Stimulated activated CD8-positive, alpha-beta memory T cell treated with anti-CD3 and anti-CD28 coated beads, Interleukin-4, amount 100 ng/mL, for 48 hours (primary cell): ENCODE measurements around the gene CFAP126.
"Not testable (repeated sequence)": the region's sequence is repeated elsewhere in the genome, so short reads cannot be mapped to it uniquely, and the experiment has no call there.

Source experiments
- DNase-seq: peaks from one replicate; pipeline ENCODE4 v3.0.0-alpha.2; 2020

CFAP126 gene, protein sequence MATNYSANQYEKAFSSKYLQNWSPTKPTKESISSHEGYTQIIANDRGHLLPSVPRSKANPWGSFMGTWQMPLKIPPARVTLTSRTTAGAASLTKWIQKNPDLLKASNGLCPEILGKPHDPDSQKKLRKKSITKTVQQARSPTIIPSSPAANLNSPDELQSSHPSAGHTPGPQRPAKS

DNA sequence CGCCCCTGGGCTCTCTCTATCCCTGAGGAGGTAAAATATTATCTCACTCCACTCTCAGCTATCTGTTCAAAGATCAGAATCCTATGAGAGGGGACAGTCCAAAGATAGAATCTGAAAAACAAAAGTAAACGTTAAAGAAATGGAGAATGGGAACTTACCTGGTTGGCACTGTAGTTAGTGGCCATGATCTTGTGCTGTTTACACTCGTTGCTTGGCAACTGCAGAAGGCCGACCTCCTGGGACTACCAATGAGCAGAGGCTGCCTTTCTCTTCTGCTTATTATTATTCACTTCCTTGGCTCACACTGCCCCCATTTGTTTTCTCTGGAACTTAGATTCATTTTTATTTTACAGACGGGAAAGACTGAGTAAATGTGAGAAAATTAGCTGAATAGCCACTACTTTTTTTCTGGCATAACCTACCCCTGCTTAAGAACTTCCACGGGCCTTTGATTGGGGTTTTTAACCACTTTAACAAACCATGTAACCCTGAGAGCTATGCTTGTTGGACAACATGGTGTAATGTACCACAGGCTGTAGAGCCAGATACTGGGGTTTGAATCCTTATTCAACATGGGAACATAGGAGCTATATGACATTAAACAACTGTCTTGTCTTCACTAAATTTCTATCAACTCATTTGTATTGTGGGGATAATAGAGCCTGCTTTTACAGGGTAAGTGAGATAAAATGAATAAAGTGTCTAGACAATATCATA lies at the start of gene CFAP126:
TSS of gene CFAP126 (minus strand) at position 193 of the 717 bp plus-strand sequence. CDS start at position 185, 8 bp downstream.
- DNase-seq: no peak

DNA sequence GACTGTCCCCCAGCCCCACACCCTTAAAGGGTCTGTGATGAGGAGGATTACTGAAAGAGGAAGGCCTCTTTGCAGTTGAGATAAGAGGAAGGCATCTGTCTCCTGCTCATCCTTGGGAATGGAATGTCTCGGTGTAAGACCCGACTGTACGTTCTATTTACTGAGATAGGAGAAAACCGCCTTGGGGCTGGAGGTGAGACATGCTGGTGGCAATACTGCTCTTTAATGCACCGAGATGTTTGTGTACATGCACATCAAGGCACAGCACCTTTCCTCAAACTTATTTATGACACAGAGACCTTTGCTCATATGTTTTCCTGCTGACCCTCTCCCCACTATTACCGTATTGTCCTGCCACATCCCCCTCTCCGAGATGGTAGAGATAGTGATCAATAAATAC lies 45.4 kb upstream of the CFAP126 start:
- DNase-seq: not testable (repeated sequence)

DNA sequence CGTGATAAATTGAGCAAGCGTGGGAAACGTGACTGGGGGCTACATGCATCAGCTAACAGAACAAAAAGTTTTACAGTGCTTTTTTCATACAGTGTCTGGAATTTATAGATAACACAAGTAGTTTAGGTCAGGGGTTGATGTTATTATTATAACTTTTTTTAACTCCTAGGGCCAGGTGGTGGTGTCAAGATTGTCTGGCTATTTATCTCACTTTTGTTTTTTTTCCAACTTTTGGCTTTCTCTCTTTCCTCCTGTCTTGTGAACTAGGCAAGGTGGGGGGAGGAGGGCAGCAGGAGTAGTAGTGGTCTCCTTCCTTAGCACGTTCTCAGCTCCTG lies 42.9 kb upstream of the CFAP126 start:
- not testable (repeated sequence) for DNase-seq

DNA sequence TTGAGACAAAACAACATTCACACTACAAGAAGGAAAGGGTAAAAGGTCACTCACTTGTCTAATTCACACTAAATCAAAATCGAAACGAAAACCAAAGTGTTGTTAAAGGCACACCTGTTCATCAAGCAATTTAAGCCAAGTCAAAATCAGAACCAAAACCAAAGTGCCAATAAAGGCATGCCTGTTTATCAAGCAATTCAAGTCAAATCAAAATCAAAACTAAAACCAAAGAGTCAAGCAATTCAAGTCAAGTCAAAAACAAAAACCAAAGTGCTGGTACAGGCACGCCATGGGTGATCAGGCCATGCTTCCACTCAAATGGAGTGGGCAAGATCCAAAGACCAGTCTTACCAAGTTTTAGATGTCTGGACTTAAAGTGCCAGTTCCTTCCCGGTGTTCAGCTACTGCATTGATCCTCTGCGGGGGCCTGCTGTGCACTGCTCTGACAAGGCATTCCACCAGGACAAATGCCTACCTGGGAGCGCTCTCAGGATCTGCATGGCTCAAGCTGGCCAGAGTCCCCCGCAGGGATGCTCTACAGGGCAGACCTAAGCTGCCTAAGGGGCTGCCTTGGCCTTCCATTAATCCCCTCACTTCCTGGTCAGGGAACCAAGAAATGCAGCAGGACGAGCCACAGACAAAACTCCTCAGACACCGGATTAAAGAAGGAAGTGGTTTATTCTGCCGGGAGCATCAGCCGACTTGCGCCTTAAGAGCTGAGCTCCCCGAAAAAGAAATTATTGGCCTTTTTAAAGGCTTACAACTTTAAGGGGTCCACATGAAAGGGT lies 42.4 kb upstream of the CFAP126 start:
- not testable (repeated sequence) for DNase-seq

DNA sequence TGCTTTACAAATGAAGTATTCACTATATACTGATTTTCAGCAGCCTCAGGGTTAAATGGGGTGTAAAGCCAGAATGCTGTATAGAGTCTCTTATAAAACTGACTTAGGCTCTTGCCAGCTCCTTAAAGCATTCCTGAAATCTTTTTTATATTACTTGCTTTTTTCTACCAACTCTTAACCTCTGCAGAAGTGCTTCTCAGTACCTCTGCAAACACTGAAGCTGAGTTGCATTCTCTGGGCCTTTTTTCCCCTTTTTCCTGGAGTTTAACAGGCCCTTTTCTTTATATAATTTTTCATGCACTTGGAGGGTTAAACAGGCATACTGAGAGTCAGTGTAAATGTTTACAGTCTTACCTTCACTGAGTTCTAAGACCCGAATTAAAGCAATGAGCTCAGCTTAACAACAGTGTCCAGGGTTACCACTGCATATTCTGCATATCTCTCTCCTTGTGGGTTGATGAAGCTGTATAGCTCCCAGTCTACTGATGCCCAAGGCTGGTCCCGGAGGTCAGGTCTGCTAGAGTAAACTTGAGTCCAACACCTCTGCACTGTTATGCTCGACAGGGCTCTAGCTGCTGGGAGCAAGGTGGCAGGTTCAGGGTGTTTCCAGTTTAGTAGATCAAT lies 40.9 kb upstream of the CFAP126 start:
- no peak for DNase-seq

DNA sequence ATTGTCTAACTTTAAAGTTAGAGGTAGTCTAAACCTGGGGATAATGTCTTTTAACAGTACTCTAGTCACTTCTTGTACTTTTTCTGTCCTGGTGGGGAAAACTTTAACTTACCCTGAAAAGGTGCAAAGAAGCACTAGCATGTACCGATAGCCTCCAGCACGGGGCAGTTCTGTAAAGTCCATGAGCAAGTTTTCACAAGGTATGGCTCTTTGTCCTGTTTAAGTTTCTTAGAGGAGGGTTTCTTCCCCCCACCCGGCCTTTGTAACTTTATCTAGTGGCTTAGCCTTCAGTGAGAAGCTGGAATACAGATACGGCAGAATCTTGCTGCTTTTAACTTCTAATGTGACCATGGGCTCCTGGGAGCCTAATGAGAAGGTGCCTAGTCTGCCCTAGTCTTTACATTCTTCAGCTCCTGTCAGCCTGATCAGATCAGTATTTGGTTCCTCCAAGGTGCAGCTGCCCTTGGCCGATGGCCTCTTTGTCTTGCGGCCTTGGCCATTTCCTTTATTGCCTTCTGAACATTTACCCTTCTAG lies 39.8 kb upstream of the CFAP126 start:
- no peak for DNase-seq

DNA sequence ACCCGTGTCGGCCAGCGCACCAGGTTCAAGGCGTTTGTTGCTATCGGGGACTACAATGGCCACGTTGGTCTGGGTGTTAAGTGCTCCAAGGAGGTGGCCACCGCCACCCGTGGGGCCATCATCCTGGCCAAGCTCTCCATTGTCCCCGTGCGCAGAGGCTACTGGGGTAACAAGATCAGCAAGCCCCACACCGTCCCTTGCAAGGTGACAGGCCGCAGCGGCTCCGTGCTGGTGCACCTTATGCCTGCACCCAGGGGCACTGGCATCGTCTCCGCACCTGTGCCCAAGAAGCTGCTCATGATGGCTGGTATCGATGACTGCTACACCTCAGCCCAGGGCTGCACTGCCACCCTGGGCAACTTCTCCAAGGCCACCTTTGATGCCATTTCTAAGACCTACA lies 38.9 kb upstream of the CFAP126 start:
- not testable (repeated sequence) for DNase-seq

DNA sequence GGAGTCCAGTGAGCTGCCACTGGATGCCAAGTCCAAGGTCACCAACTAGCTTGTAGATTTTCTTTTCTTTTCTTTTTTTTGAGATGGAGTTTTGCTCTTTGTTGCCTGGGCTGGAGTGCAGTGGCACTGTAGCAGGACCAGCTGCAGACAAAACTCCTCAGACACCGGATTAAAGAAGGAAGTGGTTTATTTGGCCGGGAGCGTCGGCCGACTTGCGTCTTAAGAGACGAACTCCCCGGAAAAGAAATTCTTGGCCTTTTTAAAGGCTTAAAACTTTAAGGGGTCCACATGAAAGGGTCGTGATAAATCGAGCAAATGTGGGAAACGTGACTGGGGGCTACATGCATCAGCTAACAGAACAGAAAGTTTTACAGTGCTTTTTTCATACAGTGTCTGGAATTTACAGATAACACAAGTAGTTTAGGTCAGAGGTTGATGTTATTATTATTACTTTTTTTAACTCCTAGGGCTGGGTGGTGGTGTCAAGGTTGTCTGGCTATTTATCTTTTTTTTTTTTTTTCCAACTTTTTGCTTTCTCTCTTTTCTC lies 36.4 kb upstream of the CFAP126 start:
- no peak for DNase-seq

DNA sequence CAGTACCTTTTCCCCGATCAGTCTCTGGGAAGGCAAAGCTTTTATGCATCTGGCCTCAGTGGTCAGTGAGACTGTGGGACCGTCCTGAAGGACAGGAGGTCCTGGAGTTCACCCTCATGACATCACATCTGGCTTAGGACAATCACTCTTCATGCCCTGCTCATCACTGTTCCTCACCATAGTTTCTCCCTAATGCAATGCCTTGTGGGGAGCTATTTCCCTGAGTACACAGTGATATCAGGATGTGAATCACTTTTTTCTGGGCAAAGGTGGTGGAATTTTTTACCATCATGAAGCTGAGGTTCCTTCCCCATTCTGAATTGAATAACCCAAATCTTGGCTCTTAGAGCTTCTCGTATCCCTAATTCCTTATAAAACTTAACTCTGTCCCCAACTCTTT lies 34.8 kb upstream of the CFAP126 start:
- DNase-seq: no peak

DNA sequence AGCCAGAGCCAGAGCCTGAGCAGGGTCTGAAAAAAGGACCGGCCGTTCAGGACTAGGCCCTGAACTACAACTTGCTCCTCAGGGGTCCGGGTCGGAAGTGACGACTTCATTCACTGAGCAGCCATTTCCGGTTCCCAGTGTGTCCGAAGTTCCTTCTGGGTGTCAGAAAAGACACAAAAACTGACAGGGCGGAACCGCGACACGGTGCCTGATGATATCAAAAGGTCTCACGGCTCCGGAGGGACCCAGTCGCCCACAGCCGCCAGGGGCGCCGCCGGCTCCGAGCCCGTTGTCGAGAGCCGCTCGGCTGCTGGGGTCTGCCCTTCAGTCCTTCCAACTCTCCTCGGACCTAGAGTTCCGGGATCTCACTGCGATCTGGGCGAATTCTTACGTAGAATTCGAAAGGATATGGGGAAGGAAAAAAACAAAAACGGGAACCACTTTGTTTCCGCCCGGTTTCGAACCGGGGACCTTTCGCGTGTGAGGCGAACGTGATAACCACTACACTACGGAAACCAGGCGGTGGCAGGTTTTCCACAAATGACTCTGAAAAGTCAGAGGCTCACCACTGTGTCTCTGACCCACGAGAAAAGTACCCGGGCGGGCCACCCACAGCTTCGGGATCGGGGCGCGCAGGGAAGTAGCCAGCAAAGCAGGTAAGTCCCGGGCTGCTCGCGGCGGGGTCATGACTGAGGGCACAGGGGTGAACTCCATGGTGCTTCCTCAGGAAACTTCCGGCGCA lies 31.8 kb upstream of the CFAP126 start:
- peak; percentile 97 for DNase-seq

DNA sequence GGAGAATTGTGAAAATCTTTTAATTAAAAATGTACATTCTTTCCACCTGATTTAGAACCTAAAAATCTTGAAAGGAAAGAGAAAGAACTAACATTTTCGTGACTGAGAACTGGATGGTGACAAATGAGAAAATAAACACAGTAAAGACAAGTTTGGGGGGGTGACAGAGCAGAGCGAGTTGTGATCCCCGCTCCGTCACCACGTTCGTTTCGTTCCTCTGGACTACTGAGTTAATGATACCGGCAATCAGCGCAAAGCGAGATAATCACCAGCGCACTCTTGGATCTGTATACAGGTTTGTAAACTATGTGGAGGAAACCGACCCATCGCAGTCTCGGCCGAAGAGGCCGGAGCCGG lies 31.2 kb upstream of the CFAP126 start:
- no peak for DNase-seq

DNA sequence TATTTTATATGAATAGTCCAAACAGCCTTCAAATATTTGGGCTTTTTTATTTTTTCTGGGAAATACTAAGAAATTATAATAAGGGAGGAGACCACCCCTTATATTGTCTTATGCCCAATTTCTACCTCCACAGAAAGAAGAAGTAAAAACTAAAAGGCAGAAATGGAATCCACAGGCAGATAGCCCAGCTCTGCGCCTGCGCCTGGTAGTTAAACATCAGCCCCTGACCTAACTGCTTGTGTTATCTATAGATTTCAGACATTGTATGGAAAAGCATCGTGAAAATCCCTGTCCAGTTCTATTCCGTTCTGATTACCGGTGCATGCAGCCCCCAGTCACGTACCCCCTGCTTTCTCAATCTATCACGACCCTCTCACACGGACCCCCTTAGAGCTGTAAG lies 29.4 kb upstream of the CFAP126 start:
- DNase-seq: not testable (repeated sequence)

DNA sequence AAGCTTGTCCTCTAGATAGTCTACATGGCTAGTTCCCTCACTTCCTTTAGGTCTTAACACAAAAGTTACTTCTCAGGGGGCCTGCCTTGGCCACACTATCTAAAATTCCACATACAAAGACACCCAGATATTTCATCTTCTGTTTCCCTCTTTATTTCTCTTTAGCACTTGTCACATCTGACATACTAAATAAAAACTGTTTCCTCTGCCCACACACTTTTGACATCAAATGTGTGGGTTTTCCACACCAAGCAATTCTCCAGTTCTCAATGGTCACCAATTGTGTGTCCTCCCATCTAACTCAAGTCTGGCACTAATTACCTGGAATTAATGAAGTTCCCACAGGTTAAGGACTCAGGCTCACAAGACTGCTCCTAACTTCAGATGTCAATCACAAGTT lies 25.5 kb upstream of the CFAP126 start:
- no peak for DNase-seq

DNA sequence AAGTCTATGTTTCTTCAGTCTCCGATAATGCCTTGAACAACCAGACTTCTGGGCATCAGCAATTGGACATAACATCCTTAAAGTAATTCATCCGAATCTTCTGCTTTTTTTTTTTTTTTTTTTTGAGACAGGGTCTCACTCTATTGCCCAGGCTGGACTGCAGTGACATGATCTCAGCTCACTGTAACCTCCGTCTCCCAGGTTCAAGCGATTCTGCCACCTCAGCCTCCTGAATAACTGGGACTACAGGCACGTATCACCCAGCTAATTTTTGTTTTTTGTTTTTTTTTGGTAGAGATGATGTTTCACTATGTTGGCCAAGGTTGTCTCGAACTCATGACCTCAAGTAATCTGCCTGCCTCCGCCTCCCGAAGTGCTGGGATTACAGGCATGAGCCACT lies 23.9 kb upstream of the CFAP126 start:
- no peak for DNase-seq

DNA sequence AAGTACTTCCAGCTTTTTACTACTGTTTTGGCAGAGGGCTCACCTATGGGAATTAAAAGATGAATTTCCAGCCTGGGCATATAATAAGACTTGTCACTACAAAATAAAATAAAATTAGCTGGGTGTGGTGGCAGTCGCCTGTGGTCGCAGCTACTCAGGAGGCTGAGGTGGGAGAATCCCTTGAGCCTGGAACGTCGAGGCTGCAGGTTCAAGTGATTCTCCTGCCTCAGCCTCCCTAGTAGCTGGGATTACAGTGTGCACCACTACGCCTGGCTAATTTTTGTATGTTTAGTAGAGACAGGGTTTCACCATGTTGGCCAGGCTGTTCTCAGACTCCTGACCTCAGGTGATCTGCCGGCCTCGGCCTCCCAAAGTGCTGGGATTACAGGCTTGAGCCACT lies 23.5 kb upstream of the CFAP126 start:
- not testable (repeated sequence) for DNase-seq

DNA sequence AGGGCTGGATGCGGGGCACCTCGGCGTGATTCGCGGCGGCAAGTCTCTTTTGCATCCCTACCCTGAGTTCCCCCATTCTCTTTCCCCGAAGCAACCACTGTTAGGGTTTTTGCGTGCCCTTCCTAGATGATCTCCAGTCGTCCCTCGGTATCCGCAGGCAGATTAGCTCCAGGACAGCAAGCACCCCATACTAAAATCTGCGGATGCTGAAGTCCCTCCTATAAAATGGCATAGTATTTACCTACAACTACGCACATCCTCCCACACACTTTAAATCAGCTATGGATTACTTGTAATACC lies 22.8 kb upstream of the CFAP126 start:
- DNase-seq: no peak

DNA sequence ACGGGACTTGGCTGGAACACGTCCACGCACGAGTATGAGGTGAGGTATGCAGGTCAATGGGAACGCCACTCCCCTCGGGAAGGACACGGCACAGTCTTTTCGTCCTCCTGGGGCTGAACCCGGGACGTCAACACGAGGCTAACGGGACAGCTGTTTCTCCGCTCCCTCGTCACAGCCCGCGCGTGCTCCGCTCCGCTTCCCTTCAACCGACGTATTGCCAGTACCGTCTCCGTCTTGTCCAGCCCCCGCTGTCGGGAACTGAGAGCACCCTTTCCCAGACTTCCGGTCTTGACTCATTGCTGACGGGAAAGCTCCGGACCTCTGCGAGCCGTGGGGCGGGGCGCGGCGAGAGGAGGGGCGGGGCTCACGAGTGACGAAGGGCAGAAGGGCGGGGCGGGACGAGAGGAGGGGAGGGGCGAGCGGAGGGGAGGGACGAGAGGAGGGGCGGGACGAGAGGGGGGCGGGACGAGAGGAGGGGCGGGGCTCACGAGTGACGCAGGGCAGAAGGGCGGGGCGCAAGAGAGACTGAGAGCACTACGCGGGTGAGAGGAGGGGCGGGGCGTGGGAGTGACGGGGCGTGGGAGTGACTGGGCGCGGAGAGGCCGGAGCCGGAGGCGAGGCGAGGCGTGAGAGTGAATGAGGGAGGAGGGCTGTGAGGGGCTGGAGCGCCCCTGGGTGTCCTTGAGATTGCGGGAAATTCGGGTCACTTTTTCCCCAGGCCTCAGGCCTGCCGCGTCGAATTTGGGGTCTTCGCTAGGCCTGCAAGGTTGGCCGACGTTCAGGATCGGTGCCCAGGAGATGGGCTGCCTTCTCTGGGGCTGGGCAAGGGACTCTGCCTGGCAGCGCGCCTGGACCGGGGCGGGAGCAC lies 22.2 kb upstream of the CFAP126 start:
- peak; percentile 96 for DNase-seq

DNA sequence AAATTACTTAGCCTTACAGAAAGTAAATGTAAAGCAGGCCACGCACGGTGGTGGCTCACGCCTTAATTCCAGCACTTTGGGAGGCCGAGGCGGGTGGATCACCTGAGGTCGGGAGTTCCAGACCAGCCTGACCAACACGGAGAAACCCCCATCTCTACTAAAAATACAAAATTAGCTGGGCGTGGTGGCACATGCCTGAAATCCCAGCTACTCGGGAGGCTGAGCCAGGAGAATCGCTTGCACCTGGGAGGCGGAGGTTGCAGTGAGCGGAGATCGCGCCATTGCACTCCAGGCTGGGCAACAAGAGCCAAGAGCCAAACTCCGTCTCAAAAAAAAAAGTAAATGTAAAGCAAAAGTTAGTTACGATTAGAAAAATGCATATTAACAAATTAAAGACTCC lies 21.5 kb upstream of the CFAP126 start:
- DNase-seq: not testable (repeated sequence)

DNA sequence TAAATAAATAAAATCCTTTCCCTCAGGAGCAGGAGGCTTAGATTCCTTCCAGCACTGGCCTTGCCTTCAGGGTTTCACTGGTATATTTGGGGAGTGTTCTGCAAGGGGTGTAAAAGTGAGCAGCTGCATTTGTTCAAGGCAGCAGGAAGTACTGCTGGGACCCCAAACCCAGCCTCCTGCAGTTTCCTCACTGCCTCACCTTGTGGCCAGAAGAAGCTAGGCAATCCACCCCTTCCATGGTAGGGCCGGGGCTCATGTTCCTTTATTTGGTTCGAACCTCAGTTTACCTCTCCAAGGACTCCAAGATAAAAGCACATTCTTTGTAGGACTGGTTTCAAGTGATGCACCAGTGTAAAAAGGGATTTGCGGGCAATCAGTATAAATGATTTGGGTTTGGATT lies 21.0 kb upstream of the CFAP126 start:
- no peak for DNase-seq

DNA sequence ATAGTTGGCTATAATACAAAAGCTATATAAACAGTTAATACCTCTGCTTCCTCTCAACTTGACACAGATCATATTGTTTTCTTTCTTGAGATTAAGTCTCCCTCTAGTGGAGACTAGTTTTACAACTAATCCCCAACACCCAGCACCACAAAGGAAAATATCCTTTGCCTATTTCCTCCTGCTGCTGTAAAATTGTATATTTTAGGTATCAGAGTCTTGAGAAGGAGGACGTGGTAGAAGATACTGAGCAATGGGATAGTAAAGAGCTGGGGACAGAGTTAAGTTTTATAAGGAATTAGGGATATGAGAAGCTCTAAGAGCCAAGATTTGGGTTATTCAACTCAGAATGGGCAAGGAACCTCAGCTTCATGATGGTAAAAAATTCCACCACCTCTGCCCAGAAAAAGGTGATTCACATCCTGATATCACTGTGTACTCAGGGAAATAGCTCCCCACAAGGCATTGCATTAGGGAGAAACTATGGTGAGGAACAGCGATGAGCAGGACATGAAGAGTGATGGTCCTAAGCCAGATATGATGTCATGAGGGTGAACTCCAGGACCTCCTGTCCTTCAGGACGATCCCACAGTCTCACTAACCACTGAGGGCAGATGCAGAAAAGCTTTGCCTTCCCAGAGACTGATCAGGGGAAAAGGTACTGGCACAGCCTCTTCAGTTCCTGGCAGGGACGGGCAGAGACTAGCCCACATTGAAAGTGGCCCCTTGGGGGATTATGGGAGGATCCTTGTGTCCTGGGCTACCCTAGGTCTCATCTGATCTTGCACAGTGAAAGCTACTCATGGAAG lies 14.7 kb upstream of the CFAP126 start:
- no peak for DNase-seq

DNA sequence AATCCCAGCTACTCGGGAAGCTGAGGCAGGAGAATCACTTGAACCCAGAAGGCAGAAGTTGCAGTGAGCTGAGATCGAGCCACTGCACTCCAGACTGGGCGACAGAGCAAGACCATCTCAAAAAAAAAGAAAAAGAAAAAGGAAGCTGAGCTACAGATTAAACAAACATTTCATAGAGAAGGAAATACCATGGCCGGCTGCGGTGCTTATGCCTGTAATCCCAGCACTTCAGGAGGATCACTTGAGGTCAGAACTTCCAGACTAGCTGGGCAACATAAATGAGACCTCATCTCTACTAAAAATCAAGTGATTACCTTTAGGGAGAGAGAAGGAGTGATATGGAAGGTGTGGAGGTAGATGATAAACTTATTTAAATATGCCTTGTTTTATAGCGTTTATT lies 14.0 kb upstream of the CFAP126 start:
- DNase-seq: no peak
